Transverse colon (tissue), 4 donors: Measurements from ENCODE around the gene GNAO1. TPM values are rescaled to one million over a fixed set of nuclear protein-coding genes. Genes with fewer than 3 reads are reported as not detected.

Experiments
- DNase-seq: peaks from one replicate; pipeline ENCODE4 v3.0.0-alpha.2; 2019
- H3K27ac ChIP-seq, 4 donors: fragments of 200-600 bp; sonication (generic); 2 replicates each; pipeline ENCODE4 v1.5.1; 2016 to 2018; ENCODE audit warnings: inconsistent platforms in 4 of 4
- H3K27me3 ChIP-seq: fragments of 200-600 bp; sonication (generic); 2 replicates; pipeline ENCODE4 v1.5.1; 2017; ENCODE audit warnings: inconsistent platforms
- H3K36me3 ChIP-seq, 4 donors: fragments of 200-600 bp; sonication (generic); 2 replicates each; pipeline ENCODE4 v1.5.1; 2017 to 2019; ENCODE audit warnings: inconsistent platforms in 4 of 4
- H3K4me1 ChIP-seq, 4 donors: fragments of 200-600 bp; sonication (generic); 2 replicates each; pipeline ENCODE4 v1.5.1; 2017 to 2020; ENCODE audit warnings: inconsistent platforms in 4 of 4
- H3K4me3 ChIP-seq, 4 donors: fragments of 200-600 bp; sonication (generic); 1 replicate in 1 of 4; 2 replicates in 3 of 4; pipeline versions ENCODE4 v1.5.1 to v1.6.1; 2017 to 2019; ENCODE audit warnings: inconsistent platforms in 4 of 4
- H3K9me3 ChIP-seq, 2 donors: fragments of 200-600 bp; sonication (generic); 2 replicates each; pipeline ENCODE4 v1.5.1; 2017 to 2019; ENCODE audit warnings: inconsistent platforms in 2 of 2
- CTCF ChIP-seq, 5 experiments: fragments of 200-600 bp in 3 of 5; fragments of 450-650 bp in 2 of 5; sonication (generic) in 3 of 5; IDR thresholded peaks; 1 replicate in 2 of 5; 2 replicates in 3 of 5; pipeline ENCODE4 v1.5.1; 2016 to 2017; ENCODE audit warnings: antibody characterized with exemption in 5 of 5, inconsistent platforms in 3 of 5, mild to moderate bottlenecking in 2 of 5, moderate library complexity in 1 of 5
- EP300 ChIP-seq: sonication (generic); formaldehyde crosslinking; IDR thresholded peaks from one replicate; pipeline ENCODE4 v1.6.1; 2017; ENCODE audit warnings: antibody characterized with exemption, low read depth
- POLR2A ChIP-seq: fragments of 450-650 bp; IDR thresholded peaks from one replicate; pipeline ENCODE4 v1.6.1; 2016; ENCODE audit warnings: antibody characterized with exemption, mild to moderate bottlenecking, moderate library complexity
- POLR2AphosphoS5 ChIP-seq, 3 donors: sonication (generic); formaldehyde crosslinking; IDR thresholded peaks; one replicate each; pipeline ENCODE4 v1.6.1; 2016; ENCODE audit warnings: antibody characterized with exemption in 3 of 3
- WGBS, 2 donors: methylation state at CpG; one replicate each; pipeline ENCODE4 v1.1.5; 2018; ENCODE audit warnings: low coverage in 1 of 2; 5-methylcytosine and 5-hydroxymethylcytosine counted together
- in situ Hi-C, 4 donors: fragments of 200-750 bp; cut with MboI; loops; one replicate each; pipeline versions ENCODE4 v1.15.0 to v1.15.1; 2017; ENCODE audit warnings: low sequenced_read_pairs in 3 of 4, low pct_ligation_motif_present in 1 of 4, low pct_unique_long_range_greater_than_20kb in 1 of 4
- intact Hi-C: fragments of 100-400 bp; cut with DNase I; formaldehyde crosslinking; loops from one replicate; pipeline ENCODE4 v1.15.1; 2023; ENCODE audit warnings: low total_unique reads
- total RNA-seq, 4 donors: library from RNA; depleted of rRNA; stranded (reverse); fragments of >200 nt; gene quantifications; one replicate each; pipeline ENCODE4 v1.1.0, GENCODE V29; 2016

Gene GNAO1
- total RNA-seq, 4 donors from 2014 or later: 7.3 to 25.4 (median 11.3) TPM

GRCh38 chr16:56201030-56201429 is 9.7 kb downstream of the GNAO1 start:
- in situ Hi-C loops (no loop called here), intact Hi-C loops (no loop called here)
- TF ChIP-seq CTCF (IDR thresholded peaks at IDR 0.05) (no peak), POLR2AphosphoS5 (IDR thresholded peaks at IDR 0.05) (no peak), POLR2A (no peak), EP300 (no peak)
- 68 to 78% methylated on average over 1 of the region's 1 CpG for WGBS, 2 donors
- Histone ChIP-seq H3K9me3 (no peaks in the 10 kb centered on the region), H3K27ac (peak overlapping the region in 1 of 4 donors; percentile 5), H3K27me3 (peaks cover under 1% of the 10 kb centered on the region), H3K4me3 (no peak overlapping the region), H3K4me1 (peaks cover 0 to 15% (median 2%) of the 10 kb centered on the region in 4 donors), H3K36me3 (no peaks in the 10 kb centered on the region)
- no peak for DNase-seq

- intact Hi-C loops: no loop called here
These were observed 10.7 kb downstream of the GNAO1 start for GRCh38 chr16:56202036-56202435.

GRCh38 chr16:56203052-56203451 is 11.8 kb downstream of the GNAO1 start:
- in situ Hi-C loops (no loop called here), intact Hi-C loops (no loop called here)
- Histone ChIP-seq H3K9me3 (no peaks in the 10 kb centered on the region), H3K36me3 (no peaks in the 10 kb centered on the region), H3K27me3 (no peaks in the 10 kb centered on the region), H3K27ac (peak overlapping the region in 1 of 4 donors; percentile 25), H3K4me1 (peaks cover 0 to 12% (median 2%) of the 10 kb centered on the region in 4 donors), H3K4me3 (no peak overlapping the region)
- DNase-seq: peak; percentile 23
- WGBS, 2 donors: 6% methylated on average over 1 of the region's 1 CpG; no CpG with 5 or more reads in 1 of the 2 donors
- TF ChIP-seq POLR2A (no peak), POLR2AphosphoS5 (IDR thresholded peaks at IDR 0.05) (no peak), EP300 (no peak), CTCF (IDR thresholded peaks at IDR 0.05) (peak in 3 of 5 experiments; percentile 8 to 27 (median 14))

More at GRCh38 chr16:56202036-56202435, 10.7 kb downstream of the GNAO1 start:
- TF ChIP-seq EP300 (no peak), POLR2A (no peak), CTCF (IDR thresholded peaks at IDR 0.05) (no peak), POLR2AphosphoS5 (IDR thresholded peaks at IDR 0.05) (no peak)
- no peak for DNase-seq
- Histone ChIP-seq H3K4me3 (no peak overlapping the region), H3K9me3 (no peaks in the 10 kb centered on the region), H3K4me1 (peaks cover 0 to 15% (median 2%) of the 10 kb centered on the region in 4 donors), H3K27ac (peak overlapping the region in 2 of 4 donors; percentile 2 to 9), H3K36me3 (no peaks in the 10 kb centered on the region), H3K27me3 (no peaks in the 10 kb centered on the region)
- in situ Hi-C loops: no loop called here

GRCh38 chr16:56204816-56205215 is 13.5 kb downstream of the GNAO1 start:
- TF ChIP-seq EP300: no peak
- TF ChIP-seq CTCF (IDR thresholded peaks at IDR 0.05): no peak
- no peak for TF ChIP-seq POLR2AphosphoS5 (IDR thresholded peaks at IDR 0.05)
- TF ChIP-seq POLR2A: no peak
- no peaks in the 10 kb centered on the region for H3K9me3 ChIP-seq
- no peaks in the 10 kb centered on the region for H3K36me3 ChIP-seq
- no peak overlapping the region for H3K4me3 ChIP-seq
- H3K4me1 ChIP-seq: peaks cover 0 to 12% (median 2%) of the 10 kb centered on the region in 4 donors
- H3K27me3 ChIP-seq: no peaks in the 10 kb centered on the region
- intact Hi-C loops (no loop called here), in situ Hi-C loops (no loop called here)
- no peak for DNase-seq
- peak overlapping the region in 3 of 4 donors; percentile 5 to 46 (median 24) for H3K27ac ChIP-seq
- 62 to 77% methylated on average over 4 of the region's 4 CpGs for whole genome bisulfite sequencing, 2 donors
